SK-N-MC (cell line): Measurements from ENCODE around the gene STATH.

Experiments
- EZH2 ChIP-seq: fragments of 200-600 bp; sonication (generic); IDR thresholded peaks from one replicate; pipeline ENCODE4 v1.6.1; 2017; ENCODE audit warnings: antibody characterized with exemption
- POLR2AphosphoS5 ChIP-seq: IDR thresholded peaks from 2 replicates; pipeline ENCODE4 v1.6.1; 2012; ENCODE audit warnings: mild to moderate bottlenecking, low read depth, low read length, borderline replicate concordance

DNA sequence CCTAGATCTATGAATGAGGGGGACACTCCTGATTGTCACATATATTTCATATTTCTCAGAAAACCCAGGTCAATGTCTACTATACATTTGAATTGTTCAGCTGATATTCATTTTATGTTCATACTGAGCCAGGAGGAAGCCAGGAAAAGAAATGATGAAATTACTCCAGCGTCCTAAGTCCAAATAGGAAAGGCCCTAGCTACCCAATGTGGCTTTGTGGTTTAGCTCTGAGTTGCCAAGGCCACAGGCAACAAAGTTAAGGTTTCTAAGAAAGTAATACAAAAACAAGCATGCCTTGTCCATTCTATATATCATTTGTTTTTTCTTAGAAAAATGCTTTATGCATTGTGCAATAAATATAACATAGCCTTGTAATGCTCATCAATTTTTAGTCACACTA is 25.7 kb upstream of the STATH start:
- TF ChIP-seq POLR2AphosphoS5 (no peak), EZH2 (no peak)
